DMS114 treated with DMSO at 0.1 percent for 48 hours (cell line): ENCODE results near the gene CELF3.
"Not testable (repeated sequence)": the region's sequence is repeated elsewhere in the genome, so short reads cannot be mapped to it uniquely, and the experiment has no call there.

Experiments
- DNase-seq: peaks from one replicate; lab custom pipeline; 2025; ENCODE audit not compliant: unreplicated experiment; lab: John Stamatoyannopoulos, UW

The CELF3 gene

DNA sequence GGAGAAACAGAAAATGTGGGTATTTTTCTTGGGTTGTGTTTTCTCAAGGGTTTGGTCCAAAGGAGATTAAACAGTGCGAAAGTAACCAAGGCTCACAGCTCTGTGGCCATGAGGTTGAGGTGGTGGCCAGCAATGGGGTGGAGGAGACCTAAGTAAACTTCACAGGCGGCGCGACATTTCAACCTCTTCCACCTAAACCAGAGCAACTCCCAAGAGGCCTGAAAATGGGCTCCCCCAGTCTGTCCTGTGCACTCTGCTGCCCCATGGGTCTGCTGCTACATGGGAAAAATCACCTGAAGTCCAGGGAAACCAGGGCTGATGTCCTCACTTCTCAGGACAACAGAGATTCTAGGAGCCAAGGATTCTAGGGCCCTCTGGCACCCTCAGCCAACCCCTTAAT, 12.4 kb downstream of the CELF3 start:
- no peak for DNase-seq

GRCh38 chr1:151703813-151704212, 12.8 kb downstream of the CELF3 start:
- DNase-seq, result no peak

DNA sequence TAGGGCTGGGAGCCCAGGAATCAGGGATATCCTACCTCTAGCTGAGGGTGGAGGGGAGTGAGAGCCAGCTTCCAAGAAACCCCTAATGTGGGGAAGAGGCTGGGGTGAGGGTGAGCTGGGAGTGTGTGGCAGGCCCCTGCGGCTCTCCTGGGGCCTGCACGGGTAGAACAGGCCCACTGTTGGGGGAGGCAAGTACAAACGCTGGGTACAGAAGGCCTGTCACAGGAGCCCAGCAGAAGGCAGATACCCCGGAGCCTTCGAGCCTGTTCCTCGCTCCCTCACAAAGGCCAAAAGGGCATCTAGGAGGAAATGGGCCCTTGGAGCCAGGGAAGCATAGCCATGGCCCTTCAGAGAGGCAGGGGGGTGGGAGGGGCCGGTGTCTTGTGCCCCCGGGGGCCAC, 13.7 kb downstream of the CELF3 start:
- DNase-seq, result no peak

- DNase-seq, result no peak
These were observed 15.1 kb downstream of the CELF3 start for GRCh38 chr1:151701515-151701914.

- peak; percentile 82 for DNase-seq
These were observed 23.4 kb downstream of the CELF3 start for GRCh38 chr1:151693057-151693651.

DNA sequence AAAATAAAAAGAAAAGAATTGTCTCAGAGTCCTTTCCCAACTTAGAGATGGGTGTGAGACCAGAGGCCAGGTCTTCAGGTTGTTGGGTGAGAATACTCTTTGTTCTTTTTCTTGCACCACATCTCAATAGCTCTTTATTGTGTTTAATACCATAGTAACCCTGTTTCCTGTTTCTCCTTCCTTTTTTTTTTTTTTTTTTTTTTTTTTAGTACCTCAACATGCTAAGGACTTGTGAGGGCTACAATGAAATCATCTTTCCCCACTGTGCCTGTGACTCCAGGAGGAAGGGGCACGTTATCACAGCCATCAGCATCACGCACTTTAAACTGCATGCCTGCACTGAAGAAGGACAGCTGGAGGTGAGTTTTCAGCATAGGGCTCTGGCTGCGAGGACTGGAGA, 24.4 kb downstream of the CELF3 start:
- DNase-seq, result no peak

DNA sequence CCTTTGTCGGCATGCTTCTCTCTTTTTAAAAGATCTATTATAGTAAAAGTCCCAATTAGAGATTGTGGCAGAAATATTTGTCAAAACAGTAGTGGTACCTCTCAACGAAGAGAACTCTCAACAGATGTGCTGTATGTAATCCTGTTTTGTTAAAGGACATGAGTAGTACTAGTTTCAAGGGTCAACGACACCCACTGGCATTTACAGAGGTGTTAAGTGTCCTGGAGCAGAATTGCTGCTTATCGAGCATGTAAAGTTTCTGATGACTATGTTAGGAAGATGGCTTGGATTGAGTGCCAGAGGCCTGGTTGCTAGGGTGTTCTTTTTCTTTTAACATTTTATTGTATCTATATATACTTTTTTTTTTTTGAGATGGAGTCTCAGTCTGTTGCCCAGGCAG, 27.1 kb downstream of the CELF3 start:
- no peak for DNase-seq

GRCh38 chr1:151686561-151686960, 30.0 kb downstream of the CELF3 start:
- no peak for DNase-seq

GRCh38 chr1:151684128-151684527, 32.5 kb downstream of the CELF3 start:
- DNase-seq, result no peak

- not testable (repeated sequence) for DNase-seq
These were observed 33.7 kb downstream of the CELF3 start for GRCh38 chr1:151682901-151683300.

DNA sequence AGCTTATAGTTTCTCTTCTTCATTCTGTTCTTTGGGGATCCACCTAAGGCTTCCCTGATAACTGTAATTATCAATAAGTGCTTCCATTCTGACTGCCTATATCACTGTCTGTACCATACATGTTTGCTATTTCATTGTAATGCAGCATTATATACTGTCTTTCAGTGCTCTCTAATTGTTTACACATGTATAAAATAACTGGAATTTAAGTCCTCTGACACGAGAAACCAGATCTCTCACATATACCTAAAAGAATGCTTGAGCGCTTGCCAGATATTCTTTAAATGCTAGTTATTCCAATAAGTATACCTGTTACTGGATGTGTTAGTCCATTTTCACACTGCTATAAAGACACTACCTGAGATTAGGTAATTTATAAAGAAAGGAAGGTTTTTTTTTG, 34.7 kb downstream of the CELF3 start:
- DNase-seq, result no peak

DNA sequence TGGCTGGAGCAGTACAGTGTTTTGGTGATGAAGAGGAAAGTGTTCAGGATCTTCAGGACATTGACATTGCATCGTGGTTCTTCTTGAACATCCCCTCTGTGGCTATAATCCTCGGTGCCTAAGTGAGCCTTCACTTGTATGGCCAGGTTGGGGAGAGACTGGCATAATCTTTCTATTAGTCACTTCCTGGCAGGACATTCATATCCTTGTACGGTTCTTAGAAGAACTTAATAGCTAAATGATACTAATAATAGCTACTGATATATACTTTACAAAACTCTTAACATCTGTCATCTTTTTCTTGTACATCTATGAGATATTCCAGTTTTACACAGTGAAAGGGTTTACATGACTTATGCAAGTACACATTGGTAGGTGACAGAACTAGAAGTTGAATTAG, 35.8 kb downstream of the CELF3 start:
- no peak for DNase-seq

DNA sequence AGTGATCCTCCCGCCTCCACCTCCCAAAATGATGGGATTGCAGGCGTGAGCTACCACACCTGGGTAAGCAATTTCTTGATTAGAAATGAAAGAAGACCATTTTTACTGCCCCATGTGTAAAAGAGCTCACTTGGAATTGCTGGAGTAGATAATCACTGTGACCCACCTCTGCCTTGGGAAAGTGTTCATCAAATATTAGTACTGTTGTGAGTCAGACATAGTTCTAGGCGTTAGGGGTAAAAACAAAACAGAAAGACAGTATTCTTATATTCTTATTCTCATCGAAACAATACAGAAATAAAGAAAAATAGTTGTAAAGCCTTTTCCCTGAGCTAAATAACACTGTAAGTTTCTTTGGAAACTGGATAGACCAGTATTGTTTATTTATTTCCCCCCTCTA, 36.2 kb downstream of the CELF3 start:
- no peak for DNase-seq

- no peak for DNase-seq
These were observed 43.2 kb downstream of the CELF3 start for GRCh38 chr1:151673407-151673806.

DNA sequence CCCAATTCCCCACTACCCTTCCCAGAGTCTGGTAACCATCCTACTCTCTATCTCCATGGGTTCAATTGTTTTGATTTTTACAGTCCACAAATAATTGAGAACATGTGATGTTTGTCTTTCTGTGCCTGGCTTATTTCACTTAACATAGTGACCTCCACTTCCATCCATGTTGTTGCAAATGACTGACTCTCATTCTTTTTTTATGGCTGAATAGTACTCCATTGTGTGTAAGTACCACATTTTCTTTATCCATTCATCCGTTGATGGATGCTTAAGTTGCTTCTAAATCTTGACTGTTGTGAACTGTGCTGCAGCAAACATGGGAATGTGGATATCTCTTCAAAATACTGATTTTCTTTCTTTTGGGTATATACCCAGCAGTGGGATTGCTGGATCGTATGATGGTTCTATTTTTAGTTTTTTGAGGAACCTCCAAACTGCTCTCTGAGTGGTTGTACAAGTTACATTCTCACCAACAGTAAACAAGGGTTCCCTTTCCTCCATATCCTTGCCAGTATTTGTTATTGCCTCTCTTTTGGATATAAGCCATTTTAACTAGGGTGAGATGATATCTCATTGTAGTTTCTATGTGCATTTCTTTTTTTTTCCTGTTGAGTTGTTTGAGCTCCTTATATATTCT, 46.4 kb downstream of the CELF3 start:
- DNase-seq, result not testable (repeated sequence)

DNA sequence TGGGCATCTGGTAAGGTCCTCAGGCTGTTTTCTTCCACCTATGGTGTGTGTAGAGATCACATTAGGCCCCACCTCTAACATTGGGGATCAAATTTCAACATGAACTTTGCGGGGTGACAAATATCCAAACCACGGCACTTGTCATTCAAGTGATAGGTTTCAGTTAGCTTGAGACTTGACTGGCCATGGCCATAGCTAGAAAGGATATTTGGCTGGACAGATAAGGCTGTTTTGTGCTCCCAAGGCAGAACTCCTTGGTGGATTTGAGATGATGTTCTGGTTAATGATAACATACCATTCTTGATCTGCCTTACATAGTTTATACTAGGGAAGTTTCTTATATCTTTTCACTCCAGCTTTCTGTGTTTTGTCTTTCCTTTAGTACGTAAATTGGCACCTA, 48.5 kb downstream of the CELF3 start:
- DNase-seq, result no peak

- DNase-seq, result no peak
These were observed 54.9 kb downstream of the CELF3 start for GRCh38 chr1:151661751-151662150.

GRCh38 chr1:151655371-151655770, 61.2 kb downstream of the CELF3 start:
- DNase-seq, result no peak

DNA sequence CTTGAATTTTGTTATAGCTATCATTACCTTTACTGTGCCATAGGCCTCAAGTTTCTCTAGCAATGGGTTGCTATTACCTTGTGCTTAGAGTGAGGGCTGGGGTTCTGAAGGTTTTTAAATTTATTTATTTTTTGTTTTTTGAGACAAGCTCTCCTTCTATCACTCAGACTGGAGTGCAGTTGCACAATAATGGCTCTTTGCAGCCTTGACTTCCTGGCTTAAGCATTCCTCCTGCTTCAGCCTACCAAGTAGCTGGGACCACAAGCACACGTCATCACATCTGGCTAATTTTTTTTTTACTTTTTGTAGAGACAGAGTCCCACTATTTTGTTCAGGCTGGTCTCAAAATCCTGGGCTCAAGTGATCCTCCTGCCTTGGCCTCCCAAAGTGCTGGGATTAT, 63.2 kb downstream of the CELF3 start:
- DNase-seq, result no peak
